Measurements from ENCODE around the gene CDS2.

The CDS2 gene

DNA sequence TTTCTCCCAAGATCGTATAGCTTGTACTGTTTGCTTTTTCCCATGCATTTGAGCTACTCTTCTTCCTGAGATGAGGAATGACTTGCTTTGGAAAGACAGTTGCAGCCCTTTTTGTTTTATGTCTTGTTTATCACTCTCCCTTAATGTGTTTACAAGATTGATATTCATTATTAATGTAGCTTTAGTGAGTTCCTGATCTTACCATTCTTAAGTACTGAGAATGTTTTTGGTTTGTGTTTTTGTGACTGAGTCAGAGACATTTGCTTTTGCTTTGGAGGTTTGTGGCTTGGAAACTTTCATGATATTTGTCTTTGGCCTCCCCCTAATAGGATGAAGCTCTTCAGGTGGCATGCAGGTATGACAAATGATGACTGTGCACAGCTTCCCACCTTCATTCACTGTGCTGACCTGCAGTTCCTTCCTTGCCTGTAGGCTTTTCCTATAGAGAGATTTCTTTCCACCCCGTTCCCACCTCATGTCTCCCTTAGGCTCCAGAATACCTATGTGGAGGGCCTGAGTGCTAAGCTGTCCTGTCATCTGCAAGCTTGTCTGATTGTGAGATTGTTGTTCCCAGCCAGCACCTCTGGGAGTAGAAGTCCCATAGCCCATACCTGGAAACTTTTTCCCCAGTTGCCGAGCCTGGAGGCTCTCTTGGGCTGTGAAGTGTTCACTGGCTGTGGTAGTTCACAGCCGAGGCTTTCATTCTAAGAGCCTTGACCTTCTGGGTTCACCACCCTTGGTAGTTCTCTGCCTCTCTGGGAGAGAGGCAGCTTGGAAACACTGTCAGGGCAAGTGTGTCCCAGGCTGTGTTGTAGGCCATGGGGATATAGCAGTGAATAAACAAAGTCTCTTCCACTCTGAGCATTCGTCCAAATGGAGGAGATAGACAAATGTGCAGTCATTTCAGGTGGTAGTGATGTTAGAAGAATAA, 27.1 kb downstream of the CDS2 start:
- no peak for DNase-seq (ENCODE audit: low read depth in 3 of 3)

DNA sequence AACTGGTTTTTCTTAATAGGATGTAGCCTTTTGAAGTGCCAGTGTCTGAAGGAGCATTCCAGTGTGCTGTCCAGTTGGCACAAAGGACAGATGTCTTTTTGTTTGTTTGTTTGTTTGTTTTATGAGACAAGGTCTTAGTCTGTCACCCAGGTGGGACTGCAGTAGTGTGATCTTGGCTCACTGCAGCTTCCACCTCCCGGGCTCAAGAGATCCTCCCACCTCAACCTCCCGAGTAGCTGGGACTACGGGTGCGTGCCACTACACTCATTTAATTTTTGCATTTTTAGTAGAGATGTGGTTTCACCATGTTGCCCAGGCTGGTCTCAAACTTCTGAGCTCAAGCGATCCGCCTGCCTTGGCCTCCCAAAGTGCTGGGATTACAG, 27.7 kb downstream of the CDS2 start:
- no peak for DNase-seq (ENCODE audit: low read depth in 3 of 3)

DNA sequence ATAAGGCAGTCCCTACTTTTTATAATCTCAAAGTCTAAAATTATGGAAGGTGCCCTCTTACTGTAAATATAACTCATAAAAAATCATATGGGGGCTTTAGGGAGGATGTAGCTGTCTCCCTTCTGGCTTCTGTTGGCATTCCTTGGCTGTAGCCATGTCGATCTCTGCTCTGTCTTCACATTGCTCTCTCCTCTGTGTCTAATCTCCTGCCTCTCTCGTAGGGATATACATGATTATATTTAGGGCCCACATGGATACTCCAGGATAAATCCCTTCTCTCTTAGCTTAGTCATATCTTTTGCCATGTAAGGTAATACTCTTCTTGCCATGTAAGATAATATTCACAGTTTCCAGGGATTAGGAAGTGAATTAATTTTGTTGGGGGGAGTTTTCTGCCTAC, 28.6 kb downstream of the CDS2 start:
- no peak for DNase-seq (ENCODE audit: low read depth in 3 of 3)

DNA sequence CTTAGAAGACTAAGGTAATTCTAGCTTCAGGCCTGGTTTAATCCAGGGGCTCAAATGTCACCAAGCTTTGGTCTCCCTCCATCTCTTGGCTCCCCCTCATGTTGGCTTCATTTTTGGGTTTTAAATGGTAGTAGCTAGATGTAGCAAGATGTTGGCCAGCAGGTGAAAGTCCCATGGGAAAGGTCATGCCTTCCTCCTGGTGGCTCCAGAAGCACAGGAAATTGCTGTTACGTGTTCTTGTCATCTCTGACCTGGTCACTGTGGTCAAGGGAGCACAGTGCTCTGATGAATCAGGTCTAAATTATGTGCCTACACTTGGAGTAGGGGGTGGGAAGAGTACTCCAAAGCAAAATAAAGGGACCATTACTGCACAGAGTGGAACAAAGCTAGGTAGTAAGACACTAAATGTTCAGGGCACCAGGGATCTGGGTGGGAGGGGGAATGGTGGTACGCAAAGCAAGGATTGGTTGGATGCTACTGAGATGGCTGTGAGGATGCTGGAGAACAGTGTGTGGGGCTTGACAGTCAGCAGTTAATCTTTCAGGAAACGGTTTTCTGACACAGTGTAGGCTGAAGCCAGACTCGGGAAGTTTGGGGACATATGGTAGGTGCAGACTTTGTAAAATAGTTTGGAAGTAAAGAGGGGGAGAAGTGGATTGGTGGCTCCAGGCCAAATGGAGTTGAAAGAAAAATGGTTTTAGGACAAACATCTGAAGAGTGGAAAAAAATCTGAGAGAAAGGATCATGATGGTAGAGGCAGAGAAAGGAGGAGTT, 30.1 kb downstream of the CDS2 start:
- DNase-seq (ENCODE audit: low read depth in 3 of 3) = no peak

DNA sequence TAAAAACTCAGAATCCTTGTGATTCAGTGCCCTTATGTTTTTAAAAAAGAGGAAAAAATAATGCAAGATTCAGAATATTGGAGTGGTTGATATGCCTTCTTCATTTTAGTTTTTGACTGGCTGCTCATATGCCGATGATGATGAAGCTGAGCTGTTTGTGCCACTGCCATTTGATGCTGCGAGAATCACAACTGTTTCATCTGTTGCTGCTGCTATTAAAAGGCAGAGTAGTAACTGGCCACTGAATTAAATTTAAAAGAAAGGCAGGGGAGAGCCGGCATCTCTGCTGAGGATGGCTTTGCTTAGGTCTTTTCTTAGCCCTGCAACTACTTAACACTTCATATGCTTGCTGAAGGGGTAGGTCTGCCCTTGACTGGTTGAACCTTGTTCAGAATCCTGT, 33.1 kb downstream of the CDS2 start:
- DNase-seq (ENCODE audit: low read depth in 3 of 3) = no peak

DNA sequence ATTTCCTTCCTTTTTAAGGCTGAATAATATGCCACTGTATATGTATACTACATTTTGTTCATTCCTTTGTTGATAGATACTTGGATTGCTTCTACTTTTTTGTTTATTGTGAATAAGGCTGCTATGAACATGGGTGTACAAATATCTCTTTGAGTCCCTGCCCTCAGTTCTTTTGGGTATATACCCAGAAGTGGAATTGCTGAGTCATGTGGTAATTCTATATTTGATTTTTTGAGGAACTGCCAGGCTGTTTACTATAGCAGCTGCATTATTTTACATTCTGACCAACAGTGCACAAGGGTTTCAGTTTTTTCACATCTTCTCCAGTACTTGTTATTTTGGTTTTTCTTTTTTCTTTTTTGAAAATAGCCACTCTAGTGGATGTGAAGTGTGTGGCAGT, 34.1 kb downstream of the CDS2 start:
- no peak for DNase-seq (ENCODE audit: low read depth in 3 of 3)

DNA sequence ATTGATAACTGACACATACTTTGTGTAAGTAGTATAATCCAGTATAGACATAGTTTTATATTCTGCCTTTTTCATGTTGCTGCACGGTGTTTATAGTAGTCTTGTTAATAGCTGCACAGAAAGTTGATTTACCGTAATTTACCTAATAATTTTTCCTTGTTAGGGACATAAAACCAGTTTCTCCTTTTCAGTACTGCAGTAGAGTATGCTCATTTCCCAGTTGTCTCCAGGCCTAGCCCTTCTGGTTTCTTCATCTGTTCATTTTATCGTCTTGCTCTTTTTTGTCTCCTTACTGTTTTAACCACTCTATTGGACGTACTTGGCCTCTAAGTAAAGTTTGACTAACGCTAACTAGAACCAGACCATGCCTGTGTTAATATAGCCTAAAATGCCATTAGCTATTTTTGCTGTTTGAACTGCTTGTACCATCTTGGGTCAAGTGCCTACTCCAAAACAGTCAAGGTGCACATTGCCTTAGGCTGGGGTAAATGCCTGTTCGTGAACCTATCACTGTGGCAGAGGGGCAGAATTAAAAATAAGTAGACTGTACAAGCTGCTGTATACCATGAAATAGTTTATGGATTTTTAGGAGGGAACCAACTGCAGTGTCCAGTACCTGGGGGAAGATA, 34.8 kb downstream of the CDS2 start:
- no peak for DNase-seq (ENCODE audit: low read depth in 3 of 3)

DNA sequence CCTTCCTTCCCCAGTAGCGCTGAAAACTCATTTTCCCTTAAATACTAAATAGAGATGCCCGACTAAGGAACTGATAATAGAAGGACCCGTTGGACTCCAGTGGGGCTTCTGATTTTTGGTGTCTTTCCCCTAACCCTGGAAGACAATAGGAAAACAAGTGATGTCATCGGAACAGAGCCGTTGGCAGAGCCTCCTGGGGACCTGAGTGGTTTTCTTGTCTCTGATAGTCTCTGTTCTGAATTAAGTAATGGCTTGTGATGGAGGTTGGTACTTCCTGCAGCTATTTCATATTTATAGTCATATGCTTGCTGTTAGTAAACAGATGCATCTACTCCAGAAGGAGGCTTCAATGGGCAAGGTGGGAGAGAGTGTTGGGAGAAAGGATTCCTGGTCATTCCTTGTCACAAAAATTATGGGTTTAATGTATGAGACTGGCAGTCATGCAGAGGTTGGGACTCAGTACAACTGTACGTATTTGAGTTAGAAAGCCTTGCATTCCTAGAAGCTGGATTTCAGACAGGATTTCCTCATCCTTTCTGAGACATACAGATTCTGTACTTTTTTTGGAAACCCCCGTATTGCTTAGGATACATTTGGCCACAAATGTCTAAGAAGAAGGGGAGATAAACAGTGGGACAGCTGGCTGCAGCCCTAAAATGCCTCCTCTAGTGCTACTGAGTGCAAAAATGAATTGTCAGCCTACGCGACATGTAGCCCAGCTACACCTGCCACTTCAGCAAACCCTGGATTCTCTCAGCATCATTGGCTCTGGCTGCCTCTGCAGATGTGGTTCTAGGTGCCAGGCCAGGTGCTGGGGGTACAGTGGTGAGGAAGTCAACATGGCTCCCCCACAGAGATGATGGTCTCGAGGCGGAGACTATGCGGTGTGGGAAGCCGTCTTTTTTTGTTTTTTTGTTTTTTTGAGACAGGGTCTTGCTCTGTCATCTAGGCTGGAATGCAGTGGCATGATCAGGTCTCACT, 38.1 kb downstream of the CDS2 start:
- DNase-seq (ENCODE audit: low read depth in 3 of 3) = no peak

DNA sequence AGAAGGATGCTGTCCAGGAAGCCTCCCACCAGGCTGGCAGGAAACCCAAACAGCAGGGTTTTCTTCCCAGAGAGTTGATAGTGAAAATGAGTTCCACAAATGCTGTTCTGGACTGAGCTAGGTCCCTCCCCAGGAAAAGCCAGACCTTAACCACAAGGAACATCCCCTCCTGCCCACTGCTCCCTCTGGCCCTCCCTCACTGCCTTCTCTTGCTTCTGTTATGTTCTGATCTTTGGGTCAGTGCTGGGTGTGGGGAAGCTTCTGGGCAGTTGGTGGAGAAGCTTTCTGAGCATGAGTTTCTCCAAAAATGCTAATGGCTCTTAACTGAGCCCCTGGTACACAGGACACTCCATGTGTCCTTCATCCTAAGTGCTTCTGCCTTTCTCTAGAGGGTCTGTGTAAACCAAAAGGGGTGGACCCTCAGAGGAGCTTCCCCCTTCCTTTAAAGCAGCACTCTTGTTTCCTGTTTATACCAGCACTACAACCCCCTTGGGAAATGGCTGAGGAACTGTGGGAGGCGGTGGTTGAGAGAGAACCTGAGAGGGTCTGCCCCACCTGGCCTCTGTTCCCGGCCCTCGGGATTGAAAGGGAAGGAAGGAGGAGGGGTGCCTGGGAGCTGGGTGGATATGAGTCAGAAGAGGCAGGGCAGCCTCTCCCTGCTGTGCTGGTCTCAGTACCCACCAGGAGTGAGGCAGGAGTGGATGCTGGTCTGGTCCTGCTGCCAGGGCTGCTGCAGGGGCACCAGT, 42.0 kb downstream of the CDS2 start:
- no peak for DNase-seq (ENCODE audit: low read depth in 3 of 3)

DNA sequence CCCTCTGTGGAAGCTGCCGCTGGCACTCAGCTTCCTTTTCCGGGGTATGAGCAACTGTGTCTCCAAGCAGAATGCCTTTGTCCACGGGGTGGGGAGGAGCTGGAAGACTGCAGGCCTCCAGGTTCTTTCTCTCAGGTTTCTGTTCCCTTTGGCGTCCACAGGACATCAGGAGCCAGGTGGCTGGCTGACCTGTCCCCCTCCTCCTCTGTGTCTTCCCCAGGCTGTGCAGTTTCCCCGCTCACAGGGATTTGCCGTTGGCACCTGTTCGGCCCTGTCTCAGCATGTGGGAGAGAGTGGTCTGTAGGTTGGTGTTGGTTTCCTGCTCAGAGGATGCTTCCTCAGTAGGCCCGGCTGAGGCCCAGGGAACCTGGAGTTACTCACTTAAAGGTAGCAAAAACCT, 43.5 kb downstream of the CDS2 start:
- DNase-seq (ENCODE audit: low read depth in 3 of 3) = no peak

DNA sequence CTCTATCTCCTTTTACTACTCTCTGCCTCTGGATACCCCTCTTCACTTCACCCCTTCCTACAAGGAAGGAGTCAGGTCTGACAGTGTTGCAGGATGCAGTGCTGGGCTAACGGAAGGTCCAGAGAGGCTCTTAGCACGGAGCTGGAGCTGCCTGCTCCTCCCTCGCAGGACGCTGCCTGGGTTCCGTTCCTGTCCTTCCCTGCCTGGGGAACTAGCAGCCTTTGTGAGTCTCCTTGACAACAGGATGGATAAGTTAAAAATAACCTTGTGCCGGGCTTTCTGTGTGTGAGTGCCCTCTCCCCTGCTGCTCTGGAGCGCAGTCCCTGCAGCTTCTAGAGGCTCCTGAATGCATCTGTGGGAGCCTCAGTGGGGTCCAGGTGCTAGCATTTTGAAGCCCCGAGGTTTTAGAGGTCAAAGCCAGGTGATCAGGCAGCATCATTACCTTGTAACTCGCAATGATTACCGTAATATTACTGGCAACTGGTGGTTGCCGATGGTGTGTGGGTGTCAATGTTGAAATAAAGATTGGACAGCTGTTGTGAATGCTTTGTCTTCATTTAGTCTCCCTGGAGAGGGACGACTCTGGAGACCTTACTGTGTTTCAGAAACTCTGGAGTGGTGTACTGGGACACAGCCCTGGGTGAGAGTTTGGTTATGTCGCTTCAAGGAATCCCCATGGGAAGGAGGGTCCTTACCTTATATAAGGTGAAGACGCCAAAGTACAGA, 44.4 kb downstream of the CDS2 start:
- DNase-seq (ENCODE audit: low read depth in 3 of 3) = no peak

DNA sequence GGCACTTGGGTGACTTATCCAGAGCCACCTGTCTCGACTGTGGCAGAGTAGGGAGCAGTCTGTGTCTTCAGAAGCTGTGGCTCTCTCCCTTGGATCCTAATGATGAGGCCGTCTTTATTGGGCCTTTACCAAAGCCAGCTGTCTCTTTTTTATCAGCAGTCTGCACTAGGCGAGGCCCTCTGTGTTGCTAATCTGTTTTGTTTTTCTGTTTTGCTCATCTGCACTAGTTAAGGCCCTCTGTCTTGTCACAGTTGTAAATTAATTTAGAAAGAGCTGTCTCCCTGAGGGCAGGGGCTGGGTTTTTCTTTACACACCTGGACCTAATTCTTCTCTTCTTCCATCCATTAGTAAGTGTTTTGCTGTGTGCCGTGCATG, 45.0 kb downstream of the CDS2 start:
- no peak for DNase-seq (ENCODE audit: low read depth in 3 of 3)

DNA sequence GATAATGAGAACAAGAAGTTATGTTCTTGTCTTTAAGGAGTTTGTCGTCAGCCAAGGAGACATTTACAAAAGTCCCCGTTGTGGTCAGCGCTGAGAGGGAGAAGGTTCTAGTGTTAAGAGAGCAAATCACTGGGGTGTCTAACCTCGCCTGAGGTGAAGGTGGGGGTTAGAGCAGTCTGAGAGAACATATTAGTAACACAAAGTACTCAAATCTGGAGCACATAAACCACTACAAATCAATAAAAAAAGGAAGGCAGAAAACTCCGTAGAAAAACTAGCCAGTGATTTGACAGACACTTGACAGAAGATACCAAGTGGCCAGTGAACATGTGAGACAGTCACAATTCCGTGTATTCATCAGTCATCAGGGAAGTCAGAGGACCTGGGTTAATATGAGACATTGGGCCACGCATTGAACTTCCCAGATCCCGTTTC, 45.4 kb downstream of the CDS2 start:
- no peak for DNase-seq (ENCODE audit: low read depth in 3 of 3)

DNA sequence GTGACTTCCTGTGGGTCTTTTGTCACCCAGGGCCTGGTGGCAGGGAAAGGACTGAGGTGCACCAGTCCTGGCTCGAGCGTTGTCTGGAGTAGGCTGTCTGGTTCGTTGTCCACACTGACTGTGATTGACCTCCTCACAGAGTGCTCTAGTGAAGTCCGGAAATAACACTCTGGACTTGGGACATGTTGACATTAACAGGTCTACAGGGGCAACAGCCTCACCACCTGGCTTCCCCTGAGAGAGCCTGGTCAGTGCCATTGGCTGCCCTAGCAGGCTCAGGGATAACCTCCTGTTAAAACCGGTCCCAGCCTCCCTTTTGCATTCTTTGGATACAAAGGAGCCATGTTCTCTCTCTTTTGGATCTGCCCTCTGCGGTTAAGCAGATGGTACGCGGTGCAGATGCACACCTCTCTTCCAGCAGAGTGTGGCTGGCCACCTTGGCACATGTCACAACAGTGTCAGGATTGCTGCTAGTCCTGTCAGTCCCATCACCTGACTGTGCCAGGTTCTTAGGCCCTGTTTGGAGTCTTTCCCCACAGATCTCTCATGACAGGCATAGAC, 46.2 kb downstream of the CDS2 start:
- no peak for DNase-seq (ENCODE audit: low read depth in 3 of 3)

DNA sequence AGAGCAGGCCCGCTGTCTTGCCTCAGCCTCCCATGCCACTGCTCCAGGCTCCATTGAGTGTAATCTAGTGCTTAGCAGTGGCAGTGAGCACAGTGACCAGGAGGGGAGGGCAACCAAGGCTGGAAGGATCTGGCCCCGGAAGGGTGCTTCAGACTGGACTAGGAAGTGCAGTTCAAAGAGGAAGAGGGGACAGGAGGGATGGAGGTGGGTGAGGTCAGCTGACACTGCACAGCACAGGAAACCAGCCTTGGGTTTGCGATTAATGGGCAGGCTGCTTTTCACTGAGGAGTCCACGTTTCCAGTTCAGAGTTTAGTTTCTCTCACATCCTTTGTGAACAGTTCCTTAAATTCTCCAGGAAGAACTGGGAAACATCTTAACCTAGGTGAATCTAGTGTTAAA, 46.9 kb downstream of the CDS2 start:
- DNase-seq (ENCODE audit: low read depth in 3 of 3) = no peak

DNA sequence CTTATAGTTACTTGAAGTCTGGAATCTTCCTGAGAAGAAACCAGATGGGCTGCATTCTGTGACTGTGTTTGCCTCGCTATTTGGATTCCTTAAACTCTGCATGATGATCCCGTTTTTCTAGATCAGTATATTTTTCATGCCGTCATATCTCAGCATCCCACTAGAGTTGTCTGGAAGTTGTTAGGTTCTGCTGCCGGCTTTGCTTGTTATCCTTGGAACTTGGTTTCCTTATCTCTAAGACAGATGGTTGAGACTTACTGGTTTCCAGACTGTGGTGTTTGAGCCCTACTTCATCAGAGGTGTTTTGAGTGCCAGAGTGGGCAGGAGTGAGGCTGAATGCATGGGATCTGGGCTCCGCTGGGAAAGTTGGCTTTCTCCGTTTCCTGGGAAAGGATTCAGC, 50.3 kb downstream of the CDS2 start:
- no peak for DNase-seq (ENCODE audit: low read depth in 3 of 3)

DNA sequence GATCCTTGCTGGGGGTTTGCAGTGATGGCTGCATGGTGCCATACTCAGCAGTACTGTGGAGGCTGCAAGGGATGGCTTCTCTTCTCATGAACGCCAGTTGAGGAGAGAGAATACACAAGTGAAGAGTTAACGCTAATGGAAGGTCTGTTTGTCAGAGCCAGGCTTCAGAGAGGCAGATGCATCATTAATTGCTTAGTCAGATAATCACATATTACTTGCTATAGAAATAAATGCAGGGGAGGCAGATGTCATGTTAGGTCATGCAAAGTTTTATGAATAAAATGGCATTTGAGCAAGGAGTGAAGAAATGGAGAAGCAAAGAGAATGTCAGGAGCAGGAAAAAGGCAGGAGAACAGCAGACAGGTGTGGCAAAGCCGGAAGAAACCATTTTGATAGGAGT, 51.2 kb downstream of the CDS2 start:
- no peak for DNase-seq (ENCODE audit: low read depth in 3 of 3)

DNA sequence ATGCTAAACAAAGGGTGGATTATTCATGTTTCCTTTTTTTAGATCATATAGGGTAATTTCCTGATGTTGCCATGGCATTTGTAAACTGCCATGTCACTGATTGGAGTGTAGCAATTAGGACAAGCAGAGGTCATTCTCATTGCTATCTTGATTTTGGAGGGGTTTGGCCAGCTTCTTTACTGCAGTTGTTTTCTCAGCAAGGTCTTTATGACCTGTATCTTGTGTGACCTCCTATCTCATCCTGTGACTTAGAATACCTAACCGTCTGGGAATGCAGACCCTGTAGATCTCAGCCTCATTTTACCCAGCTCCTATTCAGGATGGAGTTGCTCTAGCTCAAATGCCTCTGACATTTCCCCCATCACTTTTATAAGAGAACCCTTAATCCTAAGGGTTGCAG, 53.6 kb downstream of the CDS2 start:
- no peak for DNase-seq (ENCODE audit: low read depth in 3 of 3)

DNA sequence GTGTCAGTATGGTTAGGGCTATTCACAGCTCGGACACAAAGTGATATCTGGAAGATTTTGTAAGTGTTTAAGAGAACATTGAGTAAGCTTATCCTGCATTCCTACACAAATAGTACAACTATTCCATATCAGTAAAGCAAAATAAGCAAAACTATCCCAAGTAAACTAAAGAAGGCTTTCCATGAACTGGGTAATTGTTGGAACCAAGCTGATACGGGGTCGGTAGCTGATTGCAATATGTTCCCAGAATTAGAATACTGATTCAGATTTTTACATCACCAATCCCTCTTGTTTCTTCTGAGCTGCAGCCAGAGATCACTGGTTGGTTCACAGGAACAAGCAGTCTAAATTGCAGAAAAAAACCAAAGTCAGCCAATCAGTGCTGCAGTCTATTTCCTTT, 54.1 kb downstream of the CDS2 start:
- no peak for DNase-seq (ENCODE audit: low read depth in 3 of 3)

DNA sequence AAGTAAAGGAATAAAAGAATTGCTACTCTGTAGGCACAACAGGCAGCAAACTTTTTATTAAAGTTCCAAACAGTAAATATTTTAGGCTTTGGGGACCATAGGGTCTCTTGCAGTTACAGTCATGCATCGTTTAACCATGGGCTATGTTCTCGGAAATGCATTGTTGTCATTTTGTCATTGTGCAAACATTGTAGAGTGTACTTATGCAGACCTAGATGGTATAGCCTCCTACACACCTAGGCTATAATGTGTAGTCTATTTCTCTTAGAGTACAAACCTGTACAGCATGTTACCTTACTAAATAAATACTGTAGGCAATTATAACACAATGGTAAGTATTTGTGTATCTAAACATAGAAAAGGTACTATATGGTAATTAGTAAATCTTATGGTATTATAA, 54.7 kb downstream of the CDS2 start:
- no peak for DNase-seq (ENCODE audit: low read depth in 3 of 3)
